ENCODE results near the gene DHX38.

GRCh38 chr16:72109300-72109699, 15.7 kb downstream of the DHX38 start:
- no peak for TF ChIP-seq POLR2AphosphoS5 (IDR thresholded peaks at IDR 0.05; ENCODE audit: borderline replicate concordance, low read depth, low read length)
- TF ChIP-seq EZH2 (IDR thresholded peaks at IDR 0.05): no peak
